HL-60 (cell line): ENCODE data around the gene RTEL1.

Source experiments
- CTCF ChIP-seq: IDR thresholded peaks from one replicate; pipeline ENCODE4 v1.5.1; 2011; ENCODE audit warnings: low read length, control low read depth, inconsistent platforms; ENCODE audit not compliant: insufficient read depth
- GABPA ChIP-seq: IDR thresholded peaks from 2 replicates; pipeline ENCODE4 v1.6.1; 2012; ENCODE audit warnings: low read depth
- POLR2AphosphoS5 ChIP-seq: IDR thresholded peaks from 2 replicates; pipeline ENCODE4 v1.6.1; 2012; ENCODE audit warnings: low read depth
- REST ChIP-seq: IDR thresholded peaks from 2 replicates; pipeline ENCODE4 v1.6.1; 2012; ENCODE audit warnings: low read depth; ENCODE audit not compliant: insufficient replicate concordance
- SPI1 ChIP-seq: IDR thresholded peaks from 2 replicates; pipeline ENCODE4 v1.6.1; 2012; ENCODE audit warnings: low read depth, mild to moderate bottlenecking, borderline replicate concordance

DNA sequence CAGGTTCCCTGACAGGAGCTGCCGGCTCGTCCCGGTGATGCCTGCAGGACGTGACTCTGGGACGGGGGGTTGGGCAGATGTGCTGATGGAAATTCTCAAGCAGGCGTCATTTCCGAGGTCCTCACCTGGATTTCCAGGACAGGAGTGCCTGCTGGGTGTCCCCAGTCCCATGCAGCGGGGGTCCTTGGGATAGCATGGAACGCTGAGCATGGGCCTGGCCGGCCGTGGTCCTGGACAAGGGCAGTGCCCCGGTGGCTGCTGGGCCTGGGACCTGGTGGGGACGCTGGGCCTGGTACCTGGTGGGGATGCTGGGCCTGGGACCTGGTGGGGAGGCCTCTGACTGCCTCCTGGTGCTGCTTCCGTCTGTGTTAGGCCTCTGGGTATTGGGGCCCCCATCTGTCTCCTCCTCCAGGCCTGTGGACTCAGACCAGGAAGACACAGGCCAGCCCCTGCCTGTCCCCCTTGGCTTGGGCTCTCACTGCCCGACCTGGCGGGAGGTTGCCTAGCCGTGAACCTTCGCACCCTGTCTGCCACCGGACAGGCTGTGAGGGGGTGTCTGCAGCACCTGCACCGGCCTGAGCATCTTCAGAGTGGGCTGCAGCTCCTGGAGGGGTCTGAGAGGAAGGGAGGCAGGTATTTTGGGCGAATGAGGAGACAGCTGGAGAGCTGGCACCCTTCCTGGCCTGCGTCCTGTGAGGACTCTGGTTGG is 6.2 kb downstream of the RTEL1 start:
- TF ChIP-seq CTCF (no peak), POLR2AphosphoS5 (no peak), GABPA (no peak), REST (no peak), SPI1 (no peak)
